GM12874 (cell line): Measurements from ENCODE around the gene JOSD1.

Source experiments
- CTCF ChIP-seq: IDR thresholded peaks from 2 replicates; pipeline ENCODE4 v1.5.1; 2011; ENCODE audit warnings: low read depth, mild to moderate bottlenecking, control low read depth, low read length, moderate library complexity; ENCODE audit not compliant: insufficient read depth

Gene JOSD1

DNA sequence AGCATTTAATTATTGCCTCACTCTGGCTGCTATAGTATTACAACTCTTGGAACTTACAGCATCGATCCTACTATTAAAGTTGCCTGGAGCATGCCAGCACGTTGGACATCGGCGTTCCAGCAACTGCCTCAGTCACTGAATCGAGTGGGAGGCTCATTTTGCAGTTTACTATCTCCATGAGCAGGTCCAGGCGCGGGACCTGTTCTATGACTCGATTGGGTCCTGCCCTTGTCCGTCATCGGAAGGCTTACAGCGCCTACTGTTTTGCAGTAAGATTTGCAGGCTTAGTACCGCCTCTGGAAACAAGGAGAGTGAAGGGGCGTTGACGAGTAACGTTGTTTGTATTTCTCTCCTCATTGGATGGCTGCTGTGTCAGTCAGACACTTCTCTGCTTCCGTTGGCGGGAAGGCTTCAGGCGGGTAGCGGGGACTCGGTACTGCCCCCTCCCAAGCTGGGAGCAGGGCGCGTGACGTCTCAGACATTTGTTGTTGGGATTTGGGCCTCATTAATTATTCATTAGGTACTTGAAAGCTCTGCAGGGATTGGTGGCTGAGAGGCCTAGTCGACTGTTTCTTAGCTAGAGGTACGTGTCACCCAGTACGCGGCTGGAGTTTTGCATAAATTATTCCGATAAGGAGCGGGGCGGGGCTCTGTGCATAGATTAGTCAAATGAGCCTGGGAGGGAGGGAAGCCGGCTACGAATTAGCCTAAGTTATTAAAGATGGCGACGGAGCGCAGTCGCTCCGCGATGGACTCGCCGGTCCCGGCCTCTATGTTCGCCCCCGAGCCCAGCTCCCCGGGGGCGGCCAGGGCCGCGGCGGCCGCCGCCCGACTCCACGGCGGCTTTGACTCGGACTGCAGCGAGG, 4.7 kb upstream of the JOSD1 start, which contains the start of gene GTPBP1:
Gene GTPBP1 (plus strand): TSS at position 710 of the 866 bp plus-strand sequence. CDS start 12 bp downstream, at position 722.
- TF ChIP-seq CTCF, result no peak

- TF ChIP-seq CTCF, result no peak
These were observed 4.0 kb upstream of the JOSD1 start for GRCh38 chr22:38704654-38705234.

DNA sequence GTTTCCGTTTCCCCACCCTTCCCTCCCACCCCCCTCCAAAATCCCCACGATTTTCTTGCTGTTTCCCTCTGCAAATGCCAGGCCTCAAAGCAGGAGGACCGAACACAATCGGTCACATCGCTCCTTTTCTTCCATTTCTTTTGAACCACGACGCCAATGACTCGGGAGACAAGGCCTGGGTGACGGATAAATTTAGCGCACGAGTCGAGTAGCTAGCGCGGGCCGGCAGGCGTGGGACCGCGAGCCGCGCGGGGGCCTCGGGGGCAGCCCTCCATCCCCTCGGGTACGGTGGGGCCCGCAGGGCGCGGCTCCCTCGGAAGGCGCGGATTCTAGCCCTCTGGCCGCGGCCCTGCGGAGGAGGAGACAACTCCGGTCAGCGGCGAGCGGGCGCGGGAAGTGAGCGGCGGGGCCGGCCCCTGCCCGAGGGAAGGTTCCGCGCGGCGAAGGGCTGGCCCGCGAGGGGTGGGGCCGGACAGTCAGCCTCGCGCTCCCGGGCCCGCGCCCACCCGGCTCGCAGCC, 414 bp downstream of the JOSD1 start:
- no peak for TF ChIP-seq CTCF

DNA sequence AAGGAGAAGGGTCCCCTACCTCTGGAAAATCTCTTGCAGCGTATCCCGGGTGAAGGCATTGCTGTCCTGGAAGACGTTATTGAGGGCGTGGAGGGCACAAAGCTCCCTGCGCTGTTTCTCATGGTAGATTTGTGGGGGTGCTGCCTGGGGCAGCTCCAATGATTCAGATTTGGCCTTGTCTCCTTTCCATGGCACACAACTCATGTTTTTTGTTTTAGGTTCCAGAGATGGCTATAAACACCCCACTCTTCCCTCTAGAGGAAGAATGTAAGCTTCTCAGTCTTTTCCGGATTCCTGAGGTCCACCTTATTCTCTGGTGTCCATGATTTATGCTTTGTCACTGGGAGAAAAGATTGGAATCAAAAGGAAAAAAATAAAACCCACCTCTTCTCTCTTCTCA, 959 bp downstream of the JOSD1 start:
- no peak for TF ChIP-seq CTCF

GRCh38 chr22:38699143-38699542, 1.6 kb downstream of the JOSD1 start:
- no peak for TF ChIP-seq CTCF

DNA sequence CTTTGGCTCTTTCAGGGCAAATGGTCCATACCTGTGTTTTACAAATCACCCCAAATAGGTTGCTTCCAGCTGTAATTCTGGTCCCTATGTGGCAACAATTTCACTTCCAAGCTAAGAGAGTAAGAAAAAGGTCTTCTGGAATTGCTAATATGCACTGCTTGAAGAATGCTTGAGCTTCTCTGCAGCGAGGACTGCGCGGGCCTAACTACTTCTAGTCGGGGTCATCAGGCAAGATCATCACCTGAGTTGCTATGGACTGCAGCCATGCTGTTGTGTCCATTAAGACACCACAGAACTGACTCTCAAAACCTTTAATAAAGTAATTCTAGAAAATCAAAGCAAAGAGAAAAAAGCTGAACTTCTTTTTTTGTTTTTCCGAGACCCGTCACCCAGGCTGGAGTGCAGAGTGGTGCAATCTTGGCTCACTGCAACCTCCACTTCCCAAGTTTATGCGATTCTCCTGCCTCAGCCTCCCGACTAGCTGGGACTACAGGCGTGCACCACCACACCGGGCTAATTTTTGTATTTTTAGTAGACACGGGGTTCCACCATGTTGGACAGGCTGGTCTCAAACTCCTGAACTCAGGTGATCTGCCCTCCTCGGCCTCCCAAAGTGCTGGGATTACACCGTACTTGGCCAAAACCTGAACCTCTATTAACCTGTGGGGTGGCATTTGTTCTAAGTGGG, 2.2 kb downstream of the JOSD1 start:
- no peak for TF ChIP-seq CTCF

DNA sequence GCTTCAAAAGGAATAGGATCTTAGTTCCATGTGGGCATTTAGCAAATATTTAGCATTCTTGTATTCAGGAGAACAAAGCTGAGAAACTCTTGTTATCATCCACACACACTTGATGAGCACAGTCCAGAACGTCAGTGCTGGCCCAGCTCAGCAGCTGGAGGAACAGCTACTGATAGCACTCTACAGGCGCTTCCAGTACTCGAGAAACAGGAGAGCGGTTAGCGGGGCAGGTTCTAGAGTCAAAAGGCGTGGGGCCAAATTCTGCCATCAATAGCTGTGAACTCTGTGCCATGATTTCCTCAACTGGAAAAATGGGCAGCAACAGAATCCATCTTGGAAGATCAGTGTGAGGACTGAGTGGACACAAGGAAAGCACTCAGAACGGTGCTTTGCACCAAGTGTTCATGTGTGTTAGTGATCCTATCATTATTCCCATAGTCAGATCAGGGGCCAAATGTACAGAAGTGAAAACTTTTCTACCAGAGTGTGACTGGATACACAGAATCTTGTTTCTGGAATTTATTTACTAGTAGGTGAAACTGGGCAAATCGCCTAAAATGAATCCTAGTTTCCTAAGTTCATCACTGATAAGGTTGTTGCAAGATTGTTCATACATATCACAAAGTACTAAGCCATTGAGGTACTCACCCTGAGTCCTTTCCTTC, 3.2 kb downstream of the JOSD1 start:
- TF ChIP-seq CTCF, result no peak
